Astrocyte (in vitro differentiated cells and primary cell): ENCODE results near the gene SPON2. TPM values are rescaled to one million over a fixed set of nuclear protein-coding genes. Genes with fewer than 3 reads are reported as not detected.
"Not testable (repeated sequence)": the region's sequence is repeated elsewhere in the genome, so short reads cannot be mapped to it uniquely, and the experiment has no call there.

Experiments
- DNase-seq: peaks from one replicate; pipeline ENCODE4 v3.0.0-alpha.2; 2010; ENCODE audit warnings: low read depth
- FAIRE-seq: peaks from 2 replicates; lab custom pipeline; 2011; peaks lifted over from hg19 to GRCh38; lab: Jason Lieb, UNC
- H2AFZ ChIP-seq: 2 replicates; pipeline ENCODE4 v1.6.0; 2012; ENCODE audit warnings: low read depth, low read length, inconsistent platforms
- H3K27ac ChIP-seq: 2 replicates; pipeline ENCODE4 v1.5.1; 2011; ENCODE audit warnings: low read depth, low read length, inconsistent platforms
- H3K27me3 ChIP-seq: 2 replicates; pipeline ENCODE4 v1.6.0; 2011; ENCODE audit warnings: low read length, inconsistent platforms; ENCODE audit not compliant: insufficient read depth
- H3K36me3 ChIP-seq: 2 replicates; pipeline ENCODE4 v1.5.1; 2011; ENCODE audit warnings: low read length, inconsistent platforms; ENCODE audit not compliant: insufficient read depth
- H3K4me1 ChIP-seq: 2 replicates; pipeline ENCODE4 v1.5.1; 2011; ENCODE audit warnings: low read length, inconsistent platforms; ENCODE audit not compliant: insufficient read depth
- H3K4me2 ChIP-seq: 2 replicates; pipeline ENCODE4 v1.6.0; 2012; ENCODE audit warnings: low read length, inconsistent platforms
- H3K4me3 ChIP-seq: 2 replicates; pipeline ENCODE4 v1.5.1; 2011; ENCODE audit warnings: low read depth, mild to moderate bottlenecking, low read length, inconsistent platforms; ENCODE audit not compliant: insufficient read depth
- H3K79me2 ChIP-seq: 2 replicates; pipeline ENCODE4 v1.6.0; 2012; ENCODE audit warnings: mild to moderate bottlenecking, low read length, inconsistent platforms; ENCODE audit not compliant: insufficient read depth
- H3K9ac ChIP-seq: 2 replicates; pipeline ENCODE4 v1.6.0; 2012; ENCODE audit warnings: mild to moderate bottlenecking, low read length, inconsistent platforms
- H3K9me3 ChIP-seq: 2 replicates; pipeline ENCODE4 v1.5.1; 2012; ENCODE audit warnings: low read depth, mild to moderate bottlenecking, low read length, inconsistent platforms; ENCODE audit not compliant: insufficient read depth
- H4K20me1 ChIP-seq: 2 replicates; pipeline ENCODE4 v1.6.0; 2012; ENCODE audit warnings: low read length, inconsistent platforms; ENCODE audit not compliant: insufficient read depth
- H3K27ac Mint-ChIP-seq: one replicate; pipeline ENCODE4 v1.8.0; 2021; ENCODE audit warnings: mild to moderate bottlenecking, mixed read lengths; ENCODE audit not compliant: unreplicated experiment
- H3K27me3 Mint-ChIP-seq: one replicate; pipeline ENCODE4 v1.8.0; 2021; ENCODE audit warnings: low read depth, mixed read lengths; ENCODE audit not compliant: unreplicated experiment
- H3K36me3 Mint-ChIP-seq: one replicate; pipeline ENCODE4 v1.8.0; 2021; ENCODE audit warnings: low read depth, mixed read lengths; ENCODE audit not compliant: unreplicated experiment
- H3K4me1 Mint-ChIP-seq: one replicate; pipeline ENCODE4 v1.8.0; 2021; ENCODE audit warnings: low read depth, mixed read lengths; ENCODE audit not compliant: unreplicated experiment
- H3K4me3 Mint-ChIP-seq: one replicate; pipeline ENCODE4 v1.8.0; 2021; ENCODE audit warnings: mild to moderate bottlenecking, moderate library complexity, mixed read lengths; ENCODE audit not compliant: unreplicated experiment
- H3K9me3 Mint-ChIP-seq: one replicate; pipeline ENCODE4 v1.8.0; 2021; ENCODE audit warnings: mild to moderate bottlenecking, mixed read lengths; ENCODE audit not compliant: unreplicated experiment
- CTCF ChIP-seq: IDR thresholded peaks from 2 replicates; pipeline ENCODE4 v1.5.1; 2011; ENCODE audit warnings: low read depth, mild to moderate bottlenecking, inconsistent platforms, low read length, moderate library complexity; ENCODE audit not compliant: insufficient read depth
- EZH2 ChIP-seq: IDR thresholded peaks from 2 replicates; pipeline ENCODE4 v1.6.1; 2012; ENCODE audit warnings: mild to moderate bottlenecking, low read length, inconsistent platforms; ENCODE audit not compliant: insufficient read depth
- total RNA-seq: library from RNA; stranded (reverse); gene quantifications from 2 replicates; pipeline ENCODE4 v1.2.1, GENCODE V29; 2021

SPON2 gene
- total RNA-seq, 1 donor from 2014 or later, result 47.8 TPM

- H3K9me3 Mint-ChIP-seq, result no peaks in the 10 kb centered on the region
- Histone ChIP-seq H3K4me2 (no peak overlapping the region), H3K36me3 (no peaks in the 10 kb centered on the region), H3K27ac (no peak overlapping the region), H3K4me3 (no peak overlapping the region), H3K4me1 (no peaks in the 10 kb centered on the region), H3K9ac (no peak overlapping the region), H4K20me1 (no peaks in the 10 kb centered on the region), H3K79me2 (no peaks in the 10 kb centered on the region), H3K27me3 (peaks cover 13% of the 10 kb centered on the region), H3K9me3 (no peaks in the 10 kb centered on the region), H2AFZ (no peak overlapping the region)
- no peak overlapping the region for H3K4me3 Mint-ChIP-seq
- no peak overlapping the region for H3K27ac Mint-ChIP-seq
- H3K36me3 Mint-ChIP-seq, result no peaks in the 10 kb centered on the region
- peak; percentile 44 for DNase-seq
- peaks cover 30% of the 10 kb centered on the region for H3K27me3 Mint-ChIP-seq
- TF ChIP-seq EZH2 (no peak), CTCF (peak; percentile 100)
- peaks cover 13% of the 10 kb centered on the region for H3K4me1 Mint-ChIP-seq
- peak; percentile 13 for FAIRE-seq
Measured at GRCh38 chr4:1130316-1131186, 41.8 kb downstream of the SPON2 start.

- Mint-ChIP-seq H3K9me3 (peaks cover 3% of the 10 kb centered on the region), H3K4me3 (no peak overlapping the region), H3K27me3 (peaks cover 16% of the 10 kb centered on the region), H3K27ac (no peak overlapping the region), H3K36me3 (peaks cover 2% of the 10 kb centered on the region), H3K4me1 (peaks cover 13% of the 10 kb centered on the region)
- Histone ChIP-seq H3K27ac (no peak overlapping the region), H3K4me1 (no peaks in the 10 kb centered on the region), H3K4me3 (no peak overlapping the region), H2AFZ (no peak overlapping the region), H3K9me3 (no peaks in the 10 kb centered on the region), H3K79me2 (no peaks in the 10 kb centered on the region), H3K9ac (no peak overlapping the region), H4K20me1 (no peaks in the 10 kb centered on the region), H3K36me3 (no peaks in the 10 kb centered on the region), H3K4me2 (no peak overlapping the region), H3K27me3 (peaks cover 15% of the 10 kb centered on the region)
- FAIRE-seq (no peak), DNase-seq (peak; percentile 13)
- no peak for TF ChIP-seq CTCF
- no peak for TF ChIP-seq EZH2
Measured at GRCh38 chr4:1126506-1126905, 45.9 kb downstream of the SPON2 start.

- Mint-ChIP-seq H3K27me3 (peaks cover 15% of the 10 kb centered on the region), H3K4me1 (peaks cover 11% of the 10 kb centered on the region)
- H3K9ac ChIP-seq, H3K27ac ChIP-seq, H3K9me3 ChIP-seq, H3K36me3 ChIP-seq, DNase-seq, H3K9me3 Mint-ChIP-seq, H3K27ac Mint-ChIP-seq, H2AFZ ChIP-seq, H3K4me3 ChIP-seq, H3K79me2 ChIP-seq, H4K20me1 ChIP-seq, H3K4me3 Mint-ChIP-seq, FAIRE-seq, H3K4me2 ChIP-seq, H3K4me1 ChIP-seq, H3K36me3 Mint-ChIP-seq: not testable (repeated sequence)
- H3K27me3 ChIP-seq, result peaks cover 15% of the 10 kb centered on the region
Measured at GRCh38 chr4:1125466-1125865, 46.9 kb downstream of the SPON2 start.
